Natural killer cell (primary cell): ENCODE results near the gene C1orf216. TPM values are rescaled to one million over a fixed set of nuclear protein-coding genes. Genes with fewer than 3 reads are reported as not detected.

Experiments used
- ATAC-seq, 3 donors: fragments of 150-1000 bp in 2 of 3; fragments of 200-7000 bp in 1 of 3; cut with Tn5 transposase; 1 replicate in 1 of 3; 2 replicates in 2 of 3; pipeline ENCODE4 v1.10.0; 2021; ENCODE audit warnings: mild to moderate bottlenecking in 2 of 3, moderate library complexity in 2 of 3
- DNase-seq, 2 donors: peaks; one replicate each; pipeline versions ENCODE4 v3.0.0 to v3.0.0-alpha.2; 2013 to 2021; ENCODE audit warnings: mixed read lengths in 1 of 2
- H3K27ac ChIP-seq: one replicate; pipeline ENCODE4 v1.5.1; 2013; ENCODE audit warnings: mild to moderate bottlenecking, low read length
- H3K27me3 ChIP-seq: one replicate; pipeline ENCODE4 v1.6.1; 2013; ENCODE audit warnings: low read length; ENCODE audit not compliant: control insufficient read depth, insufficient read depth
- H3K36me3 ChIP-seq: one replicate; pipeline ENCODE4 v1.6.1; 2013; ENCODE audit warnings: low read length; ENCODE audit not compliant: control insufficient read depth, insufficient read depth
- H3K4me1 ChIP-seq: one replicate; pipeline ENCODE4 v1.6.1; 2013; ENCODE audit warnings: low read length; ENCODE audit not compliant: control insufficient read depth, insufficient read depth
- H3K4me3 ChIP-seq: one replicate; pipeline ENCODE4 v1.5.1; 2013; ENCODE audit warnings: low read length
- H3K9me3 ChIP-seq: one replicate; pipeline ENCODE4 v1.6.1; 2013; ENCODE audit warnings: low read length; ENCODE audit not compliant: control insufficient read depth, insufficient read depth
- H3K27ac Mint-ChIP-seq, 2 donors: one replicate each; pipeline ENCODE4 v1.8.0; 2022; ENCODE audit warnings: mild to moderate bottlenecking in 2 of 2, mixed read lengths in 2 of 2, moderate library complexity in 1 of 2
- H3K27me3 Mint-ChIP-seq, 2 donors: one replicate each; pipeline ENCODE4 v1.8.0; 2022; ENCODE audit warnings: low read depth in 2 of 2, mixed read lengths in 2 of 2
- H3K36me3 Mint-ChIP-seq: one replicate; pipeline ENCODE4 v1.8.0; 2022; ENCODE audit warnings: mixed read lengths
- H3K4me1 Mint-ChIP-seq, 2 donors: one replicate each; pipeline ENCODE4 v1.8.0; 2022; ENCODE audit warnings: mixed read lengths in 2 of 2
- H3K4me3 Mint-ChIP-seq: one replicate; pipeline ENCODE4 v1.8.0; 2022; ENCODE audit warnings: mild to moderate bottlenecking, moderate library complexity, mixed read lengths
- H3K9me3 Mint-ChIP-seq, 2 donors: one replicate each; pipeline ENCODE4 v1.8.0; 2022; ENCODE audit warnings: mixed read lengths in 2 of 2
- CTCF ChIP-seq: fragments of 200-600 bp; IDR thresholded peaks from one replicate; pipeline ENCODE4 v1.8.0; 2022; ENCODE audit warnings: antibody characterized with exemption
- WGBS: methylation state at CpG from one replicate; pipeline ENCODE4 v1.1.7; 2013; ENCODE audit warnings: missing lambda C conversion rate; ENCODE audit not compliant: insufficient coverage; 5-methylcytosine and 5-hydroxymethylcytosine counted together
- intact Hi-C: fragments of 100-400 bp; cut with micrococcal nuclease; formaldehyde crosslinking; loops from one replicate; pipeline ENCODE4 v1.14.2; 2022
- total RNA-seq, 4 donors: library from RNA; stranded (reverse); fragments of 120-200 nt in 1 of 4; gene quantifications; one replicate each; pipeline versions ENCODE4 v1.2.3 to v1.2.4, GENCODE V29; 2013 to 2022

C1orf216 gene
- total RNA-seq, 3 donors from 2014 or later (not counting 1 experiment from before 2014, with no cell fraction given) = 8.0 to 14.1 (median 13.0) TPM

GRCh38 chr1:35668506-35668905, 50.2 kb downstream of the C1orf216 start:
- Mint-ChIP-seq H3K36me3 (no peaks in the 10 kb centered on the region), H3K4me1 (no peaks in the 10 kb centered on the region), H3K4me3 (no peak overlapping the region), H3K27me3 (peaks cover 13 to 17% of the 10 kb centered on the region in 2 donors), H3K9me3 (no peaks in the 10 kb centered on the region), H3K27ac (no peak overlapping the region)
- no peak for TF ChIP-seq CTCF
- no peaks in the 10 kb centered on the region for H3K4me1 ChIP-seq
- WGBS = 99% methylated on average over 4 of the region's 5 CpGs
- DNase-seq (no peak), ATAC-seq (no peak)
- H3K4me3 ChIP-seq = no peak overlapping the region
- H3K27ac ChIP-seq = no peak overlapping the region
- intact Hi-C loops = no loop called here
- no peaks in the 10 kb centered on the region for H3K9me3 ChIP-seq
- H3K27me3 ChIP-seq = no peaks in the 10 kb centered on the region
- H3K36me3 ChIP-seq = no peaks in the 10 kb centered on the region

GRCh38 chr1:35666916-35667315, 51.8 kb downstream of the C1orf216 start:
- no peaks in the 10 kb centered on the region for H3K4me1 ChIP-seq
- no peaks in the 10 kb centered on the region for H3K36me3 ChIP-seq
- no peak overlapping the region for H3K27ac Mint-ChIP-seq
- H3K4me1 Mint-ChIP-seq = no peaks in the 10 kb centered on the region
- H3K27me3 ChIP-seq = no peaks in the 10 kb centered on the region
- peaks cover 15 to 25% of the 10 kb centered on the region in 2 donors for H3K27me3 Mint-ChIP-seq
- intact Hi-C loops = no loop called here
- no peaks in the 10 kb centered on the region for H3K9me3 Mint-ChIP-seq
- DNase-seq (no peak), ATAC-seq (no peak)
- no peak overlapping the region for H3K4me3 ChIP-seq
- no peak overlapping the region for H3K4me3 Mint-ChIP-seq
- H3K36me3 Mint-ChIP-seq = no peaks in the 10 kb centered on the region
- TF ChIP-seq CTCF = no peak
- 60% methylated on average over 1 of the region's 1 CpG for WGBS
- no peak overlapping the region for H3K27ac ChIP-seq
- H3K9me3 ChIP-seq = no peaks in the 10 kb centered on the region

- Mint-ChIP-seq H3K4me3 (no peak overlapping the region), H3K4me1 (no peaks in the 10 kb centered on the region), H3K27ac (no peak overlapping the region), H3K9me3 (no peaks in the 10 kb centered on the region), H3K27me3 (peaks cover 18 to 25% of the 10 kb centered on the region in 2 donors), H3K36me3 (no peaks in the 10 kb centered on the region)
- 86% methylated on average over 1 of the region's 2 CpGs for WGBS
- no peak for TF ChIP-seq CTCF
- Histone ChIP-seq H3K4me3 (no peak overlapping the region), H3K27me3 (no peaks in the 10 kb centered on the region), H3K27ac (no peak overlapping the region), H3K4me1 (no peaks in the 10 kb centered on the region), H3K36me3 (no peaks in the 10 kb centered on the region), H3K9me3 (no peaks in the 10 kb centered on the region)
- intact Hi-C loops = no loop called here
- DNase-seq = no peak
- no peak for ATAC-seq
Measured at GRCh38 chr1:35666216-35666615, 52.5 kb downstream of the C1orf216 start.

Other genes starting within 250 kb of the C1orf216 start
- gene KIAA0319L, start 161.5 kb downstream of the C1orf216 start, total RNA-seq = 10 to 100 TPM; 51.3 to 75.0 (median 64.8) TPM
- 10 to 100 TPM in 1 of 3 donors, 1 to 10 TPM in 2; 7.9 to 10.7 (median 9.9) TPM for gene NCDN, start 161.1 kb downstream of the C1orf216 start, total RNA-seq
- 1 to 10 TPM; 6.6 to 7.3 (median 6.9) TPM for gene TFAP2E, start 145.6 kb downstream of the C1orf216 start, total RNA-seq
- gene PSMB2, start 77.4 kb downstream of the C1orf216 start, total RNA-seq = 10 to 100 TPM; 37.0 to 45.0 (median 37.3) TPM
- gene CLSPN, start 51.1 kb upstream of the C1orf216 start, total RNA-seq = 1 to 10 TPM; 1.9 to 4.9 (median 2.4) TPM
- gene AGO4, start 89.1 kb upstream of the C1orf216 start, total RNA-seq = 10 to 100 TPM; 21.8 to 32.0 (median 31.7) TPM
- 10 to 100 TPM; 30.1 to 34.5 (median 34.3) TPM for gene AGO1, start 164.3 kb upstream of the C1orf216 start, total RNA-seq
- gene AGO3, start 212.2 kb upstream of the C1orf216 start, total RNA-seq = 10 to 100 TPM; 36.5 to 49.6 (median 49.0) TPM